Stimulated activated CD8-positive, alpha-beta memory T cell treated with anti-CD3 and anti-CD28 coated beads, Interleukin-12 subunit alpha, Interleukin-12 subunit beta, amount 100 ng/mL, for 24 hours (primary cell): ENCODE results near the gene H3-3A.
A peak's percentile ranks its signal among the peaks of the same experiment; 100 is the strongest.

Experiments used
- DNase-seq: peaks from one replicate; pipeline ENCODE4 v3.0.0-alpha.2; 2020; ENCODE audit errors: extremely low read depth

Gene H3-3A

DNA sequence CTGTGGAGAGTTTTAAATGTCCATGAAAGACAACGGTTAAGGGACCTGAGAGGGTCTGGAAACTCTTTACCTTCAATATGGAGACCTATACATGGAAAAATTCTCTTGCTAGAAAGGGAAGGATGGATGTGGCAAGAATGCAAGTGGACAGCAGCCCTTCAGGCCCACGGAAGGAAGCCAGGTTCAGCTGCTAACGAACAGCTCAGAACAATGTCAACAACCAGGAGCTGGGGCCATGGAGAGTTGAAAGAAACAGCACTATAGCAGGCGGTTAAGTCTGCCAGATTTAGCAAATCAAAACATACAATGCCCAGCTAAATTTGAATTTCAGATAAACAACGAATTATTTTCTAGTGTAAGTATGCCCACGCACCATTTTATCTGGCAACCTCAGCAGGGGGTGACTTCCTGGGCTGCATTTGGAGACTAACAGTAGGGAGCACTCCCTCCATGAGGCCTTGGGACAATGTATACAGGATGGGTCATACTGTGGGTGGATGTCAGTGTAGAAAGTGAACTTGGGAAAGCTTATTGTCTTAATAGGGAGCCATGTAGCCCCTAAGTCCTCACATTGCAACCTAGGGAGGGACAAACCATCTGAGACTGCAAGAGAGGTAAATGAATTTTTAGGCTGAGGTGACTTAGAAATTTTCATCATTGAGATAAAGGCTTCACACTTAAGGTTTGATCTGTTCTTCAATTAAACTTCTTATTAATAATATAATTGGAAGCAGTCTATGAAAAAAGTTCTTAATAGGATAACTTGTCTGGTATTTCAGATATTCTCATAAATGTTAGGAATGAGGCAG, 7.8 kb upstream of the H3-3A start:
- no peak for DNase-seq

GRCh38 chr1:226059709-226060108, 2.8 kb upstream of the H3-3A start:
- DNase-seq, result no peak

- no peak for DNase-seq
Observed at GRCh38 chr1:226060427-226060826, 2.1 kb upstream of the H3-3A start.

GRCh38 chr1:226061068-226061840, 1.3 kb upstream of the H3-3A start:
- no peak for DNase-seq

DNA sequence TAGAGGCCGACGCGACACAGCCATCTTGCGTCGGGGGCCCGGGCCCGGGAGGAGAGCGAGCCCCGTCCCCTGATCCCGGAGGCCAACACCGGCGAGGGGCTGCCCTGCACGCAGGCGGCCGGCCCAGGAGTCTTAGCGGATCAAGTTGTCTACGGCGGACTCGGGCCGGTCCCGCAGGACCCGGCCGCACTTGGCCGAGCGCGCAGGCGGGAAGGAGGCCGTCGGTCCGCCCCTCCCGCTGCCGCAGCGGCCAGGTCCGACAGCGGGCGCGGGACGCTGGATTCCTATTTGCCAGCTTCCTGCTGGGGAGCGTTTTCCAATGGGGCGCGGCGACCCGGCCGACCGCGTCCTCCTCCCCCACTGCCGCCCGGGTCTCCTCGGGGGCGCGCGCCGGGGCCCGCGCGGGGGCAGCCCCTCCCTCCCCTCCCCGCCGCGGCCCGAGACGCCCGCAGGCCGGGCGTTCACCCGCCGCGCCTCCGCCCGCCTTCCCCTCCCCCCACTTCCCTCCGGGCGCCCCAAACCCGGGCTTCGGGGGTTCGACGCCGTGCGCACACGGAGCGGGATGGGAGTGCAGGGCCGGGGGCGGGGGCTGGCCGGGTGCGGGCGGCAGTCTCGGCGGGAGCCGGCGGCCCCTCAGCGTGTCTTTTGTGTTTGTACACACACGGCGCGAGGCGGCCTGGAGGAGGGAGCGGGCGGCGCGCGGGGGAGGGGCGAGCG, 517 bp upstream of the H3-3A start:
- peak; percentile 37 for DNase-seq

- no peak for DNase-seq
Observed at GRCh38 chr1:226063224-226063976, 884 bp downstream of the H3-3A start.

GRCh38 chr1:226063977-226064815, 1.7 kb downstream of the H3-3A start:
- no peak for DNase-seq

- DNase-seq, result no peak
Observed at GRCh38 chr1:226064816-226065248, 2.3 kb downstream of the H3-3A start.

DNA sequence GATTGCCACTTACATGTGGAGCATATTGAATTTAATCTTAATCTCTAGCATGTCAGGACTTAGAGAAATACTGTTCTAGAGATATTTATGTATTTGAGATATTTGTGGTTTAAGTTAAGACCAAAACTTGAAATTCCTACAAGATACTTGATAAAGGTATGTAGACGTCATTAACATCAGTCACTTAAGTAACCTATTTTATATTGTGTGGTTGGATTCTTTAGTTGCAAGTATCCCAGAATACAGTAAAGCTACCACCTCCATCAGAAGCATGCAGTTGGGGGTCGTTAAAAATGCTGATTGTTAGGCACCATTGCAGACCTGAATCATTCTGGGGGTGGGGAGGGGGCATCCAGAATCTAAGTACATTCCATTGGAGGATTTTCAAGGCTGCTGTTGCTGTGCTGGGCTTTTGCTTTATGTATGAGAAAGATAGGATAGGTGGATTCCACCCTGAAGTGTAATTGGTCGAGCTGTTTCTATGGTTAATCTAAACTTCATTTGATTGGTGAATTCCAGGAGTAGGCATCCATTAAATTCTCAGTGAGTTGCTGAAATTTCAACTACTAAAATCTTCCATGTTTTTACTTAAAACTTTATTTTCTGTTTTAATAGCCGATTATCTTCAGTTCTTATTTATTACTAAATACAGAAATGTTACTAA, 4.0 kb downstream of the H3-3A start:
- no peak for DNase-seq

GRCh38 chr1:226069811-226070489, 7.4 kb downstream of the H3-3A start:
- no peak for DNase-seq

- DNase-seq, result no peak
Observed at GRCh38 chr1:226072347-226072746, 9.8 kb downstream of the H3-3A start.

GRCh38 chr1:226073184-226073950, 10.9 kb downstream of the H3-3A start:
- no peak for DNase-seq

DNA sequence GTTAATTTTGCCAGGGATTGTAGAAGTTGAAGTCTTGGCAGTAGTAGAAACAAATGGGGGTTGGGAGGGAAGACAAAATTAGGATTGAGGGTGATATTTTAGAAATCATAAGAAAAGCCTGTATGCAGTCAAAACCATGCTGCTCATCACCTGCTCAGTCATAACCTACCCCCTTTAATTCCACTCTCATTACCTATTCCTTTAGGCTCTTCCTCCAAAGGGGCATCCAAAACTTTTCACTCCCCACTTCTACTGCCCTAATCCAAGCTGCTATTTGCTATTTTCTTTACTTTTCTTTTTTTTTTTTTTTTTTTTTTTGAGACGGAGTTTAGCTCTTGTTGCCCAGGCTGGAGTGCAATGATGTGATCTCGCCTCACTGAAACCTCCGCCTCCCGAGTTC, 11.5 kb downstream of the H3-3A start:
- no peak for DNase-seq

DNA sequence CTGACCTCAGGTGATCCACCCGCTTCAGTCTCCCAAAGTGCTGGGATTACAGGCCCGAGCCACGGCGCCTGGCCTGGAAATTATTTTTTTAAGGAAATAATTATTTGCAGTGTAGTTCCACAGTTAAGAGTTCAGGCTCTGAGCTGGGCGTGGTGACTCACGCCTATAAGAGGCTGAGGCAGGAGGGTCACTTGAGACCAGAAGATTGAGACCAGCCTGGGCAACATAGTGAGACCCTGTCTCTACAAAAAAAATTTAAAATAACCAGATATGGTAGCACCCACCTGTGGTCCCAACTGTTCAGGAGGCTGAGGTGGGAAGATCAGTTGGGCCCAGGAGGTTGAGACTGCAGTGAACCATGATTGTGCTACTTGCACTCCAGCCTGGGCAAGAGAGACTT, 13.9 kb downstream of the H3-3A start:
- no peak for DNase-seq

- DNase-seq, result no peak
Observed at GRCh38 chr1:226078374-226078773, 15.9 kb downstream of the H3-3A start.

- DNase-seq, result no peak
Observed at GRCh38 chr1:226082587-226082917, 20.0 kb downstream of the H3-3A start.

DNA sequence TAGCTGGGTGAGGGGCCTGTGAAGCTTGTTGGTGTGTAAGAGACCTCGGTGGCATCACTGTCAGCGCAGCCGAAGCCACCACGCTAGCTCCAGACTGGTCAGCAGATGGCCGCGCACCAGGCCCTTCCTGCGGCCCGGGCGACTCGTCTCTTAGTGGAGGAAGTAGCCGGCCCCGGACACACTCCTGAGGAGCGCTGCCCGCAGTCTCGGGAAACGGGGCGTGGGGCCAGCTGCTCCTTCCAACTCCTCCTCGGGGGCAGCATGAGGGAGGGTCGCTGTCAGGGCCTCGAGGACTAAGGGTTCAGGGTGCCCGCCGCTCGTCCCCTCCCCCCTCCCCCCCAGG, 20.4 kb downstream of the H3-3A start:
- DNase-seq, result no peak

GRCh38 chr1:226083302-226084101, 21.0 kb downstream of the H3-3A start:
- DNase-seq, result peak; percentile 67
